GM12892 (cell line): ENCODE measurements around the gene CMTM8.

Experiments used
- POLR2A ChIP-seq: IDR thresholded peaks from 2 replicates; pipeline ENCODE4 v1.6.1; 2011; ENCODE audit warnings: low read depth, low read length, control low read depth
- POLR2AphosphoS5 ChIP-seq: IDR thresholded peaks from 2 replicates; pipeline ENCODE4 v1.6.1; 2011; ENCODE audit warnings: low read depth, low read length, control low read depth

GRCh38 chr3:32366638-32367397 lies 128.3 kb downstream of the CMTM8 start:
- no peak for TF ChIP-seq POLR2AphosphoS5
- TF ChIP-seq POLR2A = no peak
